Tibial artery (tissue), 4 donors: ENCODE data around the gene HS3ST6.

Source experiments
- DNase-seq, 2 donors: peaks; one replicate each; pipeline ENCODE4 v3.0.0-alpha.2; 2019
- H3K27ac ChIP-seq, 2 donors: fragments of 200-600 bp; sonication (generic) in 1 of 2; 1 replicate in 1 of 2; 2 replicates in 1 of 2; pipeline ENCODE4 v1.5.1; 2018 to 2019; ENCODE audit warnings: mild to moderate bottlenecking in 1 of 2
- H3K27me3 ChIP-seq, 2 donors: fragments of 200-600 bp; sonication (generic) in 1 of 2; one replicate each; pipeline versions ENCODE4 v1.5.1 to v1.6.0; 2016 to 2019
- H3K36me3 ChIP-seq, 3 donors: fragments of 200-600 bp; sonication (generic) in 2 of 3; one replicate each; pipeline ENCODE4 v1.5.1; 2016 to 2019; ENCODE audit warnings: mild to moderate bottlenecking in 2 of 3
- H3K4me1 ChIP-seq, 4 donors: fragments of 200-600 bp; sonication (generic) in 2 of 4; 1 replicate in 3 of 4; 2 replicates in 1 of 4; pipeline ENCODE4 v1.5.1; 2016 to 2019
- H3K4me3 ChIP-seq, 2 donors: fragments of 200-600 bp; sonication (generic) in 1 of 2; 1 replicate in 1 of 2; 2 replicates in 1 of 2; pipeline ENCODE4 v1.5.1; 2018 to 2019; ENCODE audit warnings: mild to moderate bottlenecking in 2 of 2
- H3K9me3 ChIP-seq, 3 donors: fragments of 200-600 bp; sonication (generic) in 1 of 3; one replicate each; pipeline ENCODE4 v1.5.1; 2016 to 2019
- CTCF ChIP-seq, 2 experiments: fragments of 200-600 bp in 1 of 2; fragments of 450-650 bp in 1 of 2; IDR thresholded peaks; one replicate each; pipeline ENCODE4 v1.5.1; 2017 to 2019; ENCODE audit warnings: antibody characterized with exemption in 2 of 2, mild to moderate bottlenecking in 1 of 2, moderate library complexity in 1 of 2
- intact Hi-C: fragments of 100-400 bp; cut with DNase I; formaldehyde crosslinking; loops from one replicate; pipeline ENCODE4 v1.15.0; 2023; ENCODE audit warnings: low total_unique reads

HS3ST6 gene

GRCh38 chr16:1949507-1949906 is 31.3 kb upstream of the HS3ST6 start:
- Histone ChIP-seq H3K4me3 (no peak overlapping the region), H3K9me3 (no peaks in the 10 kb centered on the region), H3K27ac (no peak overlapping the region), H3K36me3 (no peaks in the 10 kb centered on the region), H3K27me3 (peaks cover 0 to 7% of the 10 kb centered on the region in 2 donors), H3K4me1 (peaks cover 0 to 7% (median 1%) of the 10 kb centered on the region in 4 donors)
- TF ChIP-seq CTCF (IDR thresholded peaks at IDR 0.05) = no peak
- intact Hi-C loops = no loop called here
- DNase-seq = no peak

- no peak for TF ChIP-seq CTCF (IDR thresholded peaks at IDR 0.05)
- Histone ChIP-seq H3K27ac (no peak overlapping the region), H3K4me3 (no peak overlapping the region), H3K36me3 (no peaks in the 10 kb centered on the region), H3K4me1 (peaks cover 0 to 11% (median 5%) of the 10 kb centered on the region in 4 donors), H3K27me3 (no peaks in the 10 kb centered on the region), H3K9me3 (no peaks in the 10 kb centered on the region)
- intact Hi-C loops = no loop called here
- peak in 1 of 2 donors; percentile 59 for DNase-seq
These were observed 29.1 kb upstream of the HS3ST6 start for GRCh38 chr16:1947369-1947670.

GRCh38 chr16:1946495-1947368 is 28.5 kb upstream of the HS3ST6 start:
- intact Hi-C loops = no loop called here
- H3K4me1 ChIP-seq = peaks cover 5 to 17% (median 10%) of the 10 kb centered on the region in 4 donors
- no peaks in the 10 kb centered on the region for H3K36me3 ChIP-seq
- DNase-seq = peak in 1 of 2 donors; percentile 63
- no peak for TF ChIP-seq CTCF (IDR thresholded peaks at IDR 0.05)
- no peak overlapping the region for H3K4me3 ChIP-seq
- H3K9me3 ChIP-seq = no peaks in the 10 kb centered on the region
- no peak overlapping the region for H3K27ac ChIP-seq
- no peaks in the 10 kb centered on the region for H3K27me3 ChIP-seq

GRCh38 chr16:1945559-1946391 is 27.6 kb upstream of the HS3ST6 start:
- H3K27ac ChIP-seq = no peak overlapping the region

More at GRCh38 chr16:1945559-1946391, 27.6 kb upstream of the HS3ST6 start:
- H3K36me3 ChIP-seq = peaks cover 4 to 6% (median 5%) of the 10 kb centered on the region in 3 donors
- H3K9me3 ChIP-seq = no peaks in the 10 kb centered on the region
- no peaks in the 10 kb centered on the region for H3K27me3 ChIP-seq
- peak in 1 of 2 donors; percentile 63 for DNase-seq
- peaks cover 6 to 25% (median 16%) of the 10 kb centered on the region in 4 donors for H3K4me1 ChIP-seq
- no peak overlapping the region for H3K4me3 ChIP-seq
- no peak for TF ChIP-seq CTCF (IDR thresholded peaks at IDR 0.05)
- intact Hi-C loops = no loop called here
